HG03097 (cell line): Measurements from ENCODE around the gene RAI1.
"Not testable (repeated sequence)": the region's sequence is repeated elsewhere in the genome, so short reads cannot be mapped to it uniquely, and the experiment has no call there.

Experiments
- ATAC-seq: cut with Tn5 transposase; IDR thresholded peaks from one replicate; pipeline ENCODE4 v1.9.1; 2021; ENCODE audit not compliant: unreplicated experiment, low FRiP score

The RAI1 gene

GRCh38 chr17:17793378-17794214 lies 112.3 kb downstream of the RAI1 start:
- ATAC-seq: no peak

GRCh38 chr17:17794382-17794781 lies 113.1 kb downstream of the RAI1 start:
- no peak for ATAC-seq

- no peak for ATAC-seq
Observed at GRCh38 chr17:17795296-17795695, 114.0 kb downstream of the RAI1 start.

- no peak for ATAC-seq
Observed at GRCh38 chr17:17795946-17796786, 114.9 kb downstream of the RAI1 start.

- ATAC-seq: no peak
Observed at GRCh38 chr17:17796787-17797061, 115.5 kb downstream of the RAI1 start.

GRCh38 chr17:17797119-17797809 lies 116.0 kb downstream of the RAI1 start:
- no peak for ATAC-seq

GRCh38 chr17:17798010-17798556 lies 116.8 kb downstream of the RAI1 start:
- no peak for ATAC-seq

GRCh38 chr17:17798573-17799255 lies 117.5 kb downstream of the RAI1 start:
- no peak for ATAC-seq

GRCh38 chr17:17800504-17801021 lies 119.3 kb downstream of the RAI1 start:
- ATAC-seq: no peak

GRCh38 chr17:17801800-17802481 lies 120.7 kb downstream of the RAI1 start:
- ATAC-seq: no peak

- no peak for ATAC-seq
Observed at GRCh38 chr17:17804007-17804406, 122.7 kb downstream of the RAI1 start.

- no peak for ATAC-seq
Observed at GRCh38 chr17:17805575-17805974, 124.3 kb downstream of the RAI1 start.

- ATAC-seq: no peak
Observed at GRCh38 chr17:17806035-17806434, 124.8 kb downstream of the RAI1 start.

- ATAC-seq: no peak
Observed at GRCh38 chr17:17806611-17807274, 125.5 kb downstream of the RAI1 start.

GRCh38 chr17:17807440-17807839 lies 126.2 kb downstream of the RAI1 start:
- ATAC-seq: no peak

- ATAC-seq: not testable (repeated sequence)
Observed at GRCh38 chr17:17808200-17808599, 126.9 kb downstream of the RAI1 start.

GRCh38 chr17:17808706-17809432 lies 127.6 kb downstream of the RAI1 start:
- ATAC-seq: no peak

GRCh38 chr17:17809531-17810083 lies 128.3 kb downstream of the RAI1 start:
- no peak for ATAC-seq
